GM18868 (cell line): ENCODE results near the gene CCDC78.
A peak's percentile ranks its signal among the peaks of the same experiment; 100 is the strongest.

Source experiments
- ATAC-seq: cut with Tn5 transposase; IDR thresholded peaks from one replicate; pipeline ENCODE4 v1.9.1; 2021; ENCODE audit warnings: mild to moderate bottlenecking, moderate library complexity; ENCODE audit not compliant: unreplicated experiment

The CCDC78 gene

DNA sequence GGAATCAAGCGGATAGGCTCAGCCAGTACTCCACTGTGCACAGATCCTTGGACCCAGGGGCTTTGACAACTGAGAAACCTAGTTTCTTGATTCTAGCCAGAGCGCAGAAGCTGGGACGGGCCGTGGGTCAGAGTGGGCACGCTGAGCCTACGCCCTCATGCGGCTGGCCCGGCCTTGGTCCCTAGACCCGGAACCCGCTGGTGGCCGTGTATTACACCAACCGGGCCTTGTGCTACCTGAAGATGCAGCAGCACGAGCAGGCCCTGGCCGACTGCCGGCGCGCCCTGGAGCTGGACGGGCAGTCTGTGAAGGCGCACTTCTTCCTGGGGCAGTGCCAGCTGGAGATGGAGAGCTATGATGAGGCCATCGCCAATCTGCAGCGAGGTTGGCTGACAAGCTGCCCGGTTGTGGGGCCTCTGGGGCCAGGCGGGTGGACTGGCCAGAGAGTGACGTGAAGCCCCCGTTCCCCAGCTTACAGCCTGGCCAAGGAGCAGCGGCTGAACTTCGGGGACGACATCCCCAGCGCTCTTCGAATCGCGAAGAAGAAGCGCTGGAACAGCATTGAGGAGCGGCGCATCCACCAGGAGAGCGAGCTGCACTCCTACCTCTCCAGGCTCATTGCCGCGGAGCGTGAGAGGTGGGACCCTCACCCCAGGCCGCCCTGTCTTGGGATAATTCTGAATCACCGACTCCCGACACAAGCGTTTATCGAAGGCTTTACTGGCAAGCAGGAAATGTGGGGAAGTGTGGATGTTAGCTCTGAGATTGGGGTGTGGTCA is 45.1 kb downstream of the CCDC78 start:
- no peak for ATAC-seq

DNA sequence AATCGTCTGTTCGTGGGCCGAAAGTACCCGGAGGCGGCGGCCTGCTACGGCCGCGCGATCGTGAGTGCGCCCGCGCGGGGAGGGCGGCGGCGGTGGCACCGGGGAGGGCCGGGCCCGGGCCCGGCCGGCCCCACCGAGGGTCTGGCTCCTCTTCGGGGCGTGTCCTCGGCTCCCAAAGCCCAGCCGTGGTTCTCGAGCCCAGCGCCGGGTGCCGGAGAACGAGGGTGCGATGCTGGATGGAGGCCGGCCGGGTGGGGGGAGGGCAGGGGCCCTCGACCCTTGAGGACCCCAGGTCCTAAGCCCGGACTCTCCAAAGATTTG is 45.7 kb downstream of the CCDC78 start:
- no peak for ATAC-seq

DNA sequence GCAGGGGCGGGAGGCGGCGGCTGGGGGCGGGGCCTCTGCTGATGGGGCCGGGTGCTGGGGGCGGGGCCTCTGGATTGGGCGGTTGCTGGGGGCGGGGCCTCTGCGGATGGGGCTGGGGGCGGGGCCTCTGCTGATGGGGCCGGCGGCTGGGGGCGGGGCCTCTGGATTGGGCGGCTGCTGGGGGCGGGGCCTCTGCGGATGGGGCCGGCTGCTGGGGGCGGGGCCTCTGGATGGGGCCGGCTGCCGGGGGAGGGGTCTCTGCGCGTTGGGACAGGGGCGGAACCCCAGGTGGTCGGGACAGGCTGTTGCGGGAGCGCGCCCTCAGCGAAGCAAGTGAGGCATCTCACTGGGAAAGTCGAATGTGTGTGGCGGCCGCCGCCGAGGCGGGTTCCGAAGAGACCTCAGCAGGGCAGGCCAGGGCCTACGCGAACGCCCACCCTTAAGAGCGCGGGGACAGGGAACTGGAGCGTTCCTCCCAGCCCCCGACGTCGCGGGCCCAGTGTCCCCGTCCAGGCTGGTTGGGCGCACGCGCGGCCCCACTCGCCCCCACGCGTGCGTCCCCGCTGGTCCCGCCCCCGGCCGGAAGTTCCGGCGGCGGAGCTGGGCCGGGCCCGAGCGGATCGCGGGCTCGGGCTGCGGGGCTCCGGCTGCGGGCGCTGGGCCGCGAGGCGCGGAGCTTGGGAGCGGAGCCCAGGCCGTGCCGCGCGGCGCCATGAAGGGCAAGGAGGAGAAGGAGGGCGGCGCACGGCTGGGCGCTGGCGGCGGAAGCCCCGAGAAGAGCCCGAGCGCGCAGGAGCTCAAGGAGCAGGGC is 46.2 kb downstream of the CCDC78 start, which contains the start of gene STUB1:
Gene STUB1, plus strand, starts transcription at position 597 of the 811 bp plus-strand sequence. Its CDS starts 116 bp downstream, at position 713.
- peak; percentile 37 for ATAC-seq

DNA sequence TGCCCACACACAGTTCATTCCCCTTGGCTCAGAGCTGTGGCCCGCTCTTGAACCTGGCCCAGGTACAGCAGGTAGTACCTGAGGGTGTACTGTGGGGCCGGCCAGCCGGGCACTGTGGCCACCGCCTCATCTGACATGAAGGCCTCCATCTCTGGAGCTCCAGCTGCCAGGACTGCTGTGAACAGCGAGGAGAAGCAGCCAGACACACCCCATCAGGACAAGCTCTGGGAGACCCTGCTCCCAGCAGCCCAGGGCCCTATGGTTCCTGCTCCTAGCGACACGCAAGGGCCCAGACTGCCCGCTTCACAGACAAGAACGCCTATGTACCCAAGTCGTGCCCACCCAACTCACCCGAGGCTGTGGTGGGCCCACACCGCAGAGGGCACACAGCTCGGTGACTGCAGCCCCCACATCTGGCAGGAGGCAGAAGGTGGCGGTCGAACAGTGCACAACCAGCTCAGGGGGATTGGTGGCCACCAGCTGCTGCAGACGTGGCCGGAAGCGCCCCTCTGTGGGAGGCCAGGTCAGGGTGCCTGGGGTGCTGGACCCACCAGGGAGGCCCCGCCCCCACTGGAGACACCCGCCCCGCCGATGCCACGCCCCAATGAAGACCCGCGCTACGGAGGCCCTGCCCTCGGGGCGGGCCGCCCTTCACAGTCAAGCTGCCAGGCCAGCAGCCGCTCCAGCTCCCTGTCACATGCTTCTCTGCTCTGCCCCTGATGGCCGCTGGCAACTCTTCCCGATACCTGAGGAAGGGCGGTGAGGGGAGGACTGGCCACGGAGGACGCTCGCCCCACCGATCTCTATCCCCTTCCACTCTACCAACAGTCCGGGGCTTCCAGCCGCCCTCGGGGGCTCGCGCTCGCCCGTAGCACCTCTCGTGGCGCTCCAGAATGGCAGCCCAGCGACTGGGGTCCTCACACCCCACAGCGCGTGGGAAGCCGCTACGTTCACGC is 47.1 kb downstream of the CCDC78 start:
- no peak for ATAC-seq

DNA sequence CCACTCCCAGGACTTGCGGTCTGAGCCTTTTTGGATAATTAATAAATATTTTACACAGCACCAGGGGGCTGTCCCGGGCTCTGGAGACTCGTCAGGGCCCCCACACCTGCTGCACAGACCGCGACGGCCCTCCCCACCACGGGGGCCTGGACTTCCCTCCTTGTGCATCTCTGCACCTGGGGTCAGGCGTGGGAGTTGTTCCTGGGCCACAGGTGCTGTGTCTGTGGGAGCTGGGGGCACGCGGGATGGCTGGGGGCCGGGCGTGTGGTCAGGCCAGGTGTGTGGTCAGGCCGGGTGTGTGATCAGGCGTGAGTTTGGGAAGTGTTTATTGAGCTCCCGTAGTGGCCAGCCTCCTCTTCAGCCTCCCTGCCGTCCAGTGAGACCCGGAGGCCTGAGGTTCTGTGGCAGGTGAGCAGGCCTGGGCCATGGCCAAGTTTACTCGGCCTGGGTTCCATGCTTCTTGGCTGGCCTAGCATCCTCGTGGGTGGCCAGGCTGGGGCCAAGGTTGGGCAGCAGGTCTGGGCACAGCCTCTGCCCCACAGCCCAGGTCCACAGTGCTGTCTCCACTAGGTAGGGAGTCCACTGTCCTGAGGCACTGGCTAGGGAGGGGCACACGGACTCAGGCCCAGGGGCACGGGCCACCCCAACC is 47.9 kb downstream of the CCDC78 start:
- no peak for ATAC-seq

DNA sequence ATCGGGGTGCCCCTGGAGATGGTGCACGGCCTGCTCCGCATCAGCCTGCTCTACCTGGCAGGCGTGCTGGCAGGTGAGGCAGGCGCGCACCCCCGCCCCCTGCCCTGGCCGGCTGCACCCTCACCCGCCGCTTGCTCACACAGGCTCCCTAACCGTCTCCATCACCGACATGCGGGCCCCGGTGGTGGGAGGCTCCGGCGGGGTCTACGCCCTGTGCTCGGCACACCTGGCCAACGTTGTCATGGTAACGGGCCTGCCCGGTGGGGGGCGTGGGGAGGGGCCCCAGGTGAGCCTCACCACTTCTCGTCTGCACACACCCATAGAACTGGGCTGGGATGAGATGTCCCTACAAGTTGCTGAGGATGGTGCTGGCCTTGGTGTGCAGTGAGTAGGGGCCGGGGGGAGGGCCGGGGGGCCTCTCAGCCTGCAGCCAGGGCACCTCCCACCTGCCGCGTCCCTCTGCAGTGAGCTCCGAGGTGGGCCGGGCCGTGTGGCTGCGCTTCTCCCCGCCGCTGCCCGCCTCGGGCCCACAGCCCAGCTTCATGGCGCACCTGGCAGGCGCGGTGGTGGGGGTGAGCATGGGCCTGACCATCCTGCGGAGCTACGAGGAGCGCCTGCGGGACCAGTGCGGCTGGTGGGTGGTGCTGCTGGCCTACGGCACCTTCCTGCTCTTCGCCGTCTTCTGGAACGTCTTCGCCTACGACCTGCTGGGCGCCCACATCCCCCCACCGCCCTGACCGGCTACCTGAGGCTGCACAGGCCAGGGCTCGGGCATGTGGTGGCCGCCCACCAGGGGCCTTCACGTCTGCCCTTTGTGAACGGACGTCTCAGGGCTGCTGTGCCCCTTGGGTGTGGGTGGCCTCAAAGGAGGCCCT is 48.7 kb downstream of the CCDC78 start:
- ATAC-seq, result no peak

DNA sequence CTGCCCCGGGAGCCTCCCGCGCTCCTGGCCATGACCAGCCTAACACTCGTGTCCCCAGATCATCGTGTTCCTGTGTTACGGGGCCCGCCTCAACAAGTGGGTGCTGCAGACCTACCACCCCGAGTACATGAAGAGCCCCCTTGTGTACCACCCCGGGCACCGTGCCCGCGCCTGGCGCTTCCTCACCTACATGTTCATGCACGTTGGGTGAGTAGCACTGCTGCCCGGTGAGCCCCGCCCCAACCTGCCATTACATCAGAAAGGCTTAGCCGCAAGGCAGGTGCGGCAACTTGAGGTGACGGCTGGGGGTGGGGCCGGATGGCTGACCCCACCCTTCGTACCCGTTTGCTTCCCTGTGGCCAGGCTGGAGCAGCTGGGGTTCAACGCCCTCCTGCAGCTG is 49.3 kb downstream of the CCDC78 start:
- no peak for ATAC-seq

DNA sequence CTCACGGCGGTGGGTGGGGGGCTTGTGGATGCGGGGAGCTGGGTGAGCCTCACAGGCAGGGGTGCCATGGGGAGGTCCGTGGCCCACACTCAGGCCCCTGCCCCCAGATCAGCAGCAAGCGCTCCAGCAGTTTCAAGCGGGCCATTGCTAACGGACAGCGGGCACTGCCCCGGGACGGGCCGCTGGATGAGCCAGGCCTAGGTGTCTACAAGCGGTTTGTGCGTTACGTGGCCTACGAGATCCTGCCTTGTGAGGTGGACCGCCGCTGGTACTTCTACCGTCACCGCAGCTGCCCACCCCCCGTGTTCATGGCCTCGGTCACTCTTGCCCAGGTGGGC is 49.7 kb downstream of the CCDC78 start:
- ATAC-seq, result no peak

DNA sequence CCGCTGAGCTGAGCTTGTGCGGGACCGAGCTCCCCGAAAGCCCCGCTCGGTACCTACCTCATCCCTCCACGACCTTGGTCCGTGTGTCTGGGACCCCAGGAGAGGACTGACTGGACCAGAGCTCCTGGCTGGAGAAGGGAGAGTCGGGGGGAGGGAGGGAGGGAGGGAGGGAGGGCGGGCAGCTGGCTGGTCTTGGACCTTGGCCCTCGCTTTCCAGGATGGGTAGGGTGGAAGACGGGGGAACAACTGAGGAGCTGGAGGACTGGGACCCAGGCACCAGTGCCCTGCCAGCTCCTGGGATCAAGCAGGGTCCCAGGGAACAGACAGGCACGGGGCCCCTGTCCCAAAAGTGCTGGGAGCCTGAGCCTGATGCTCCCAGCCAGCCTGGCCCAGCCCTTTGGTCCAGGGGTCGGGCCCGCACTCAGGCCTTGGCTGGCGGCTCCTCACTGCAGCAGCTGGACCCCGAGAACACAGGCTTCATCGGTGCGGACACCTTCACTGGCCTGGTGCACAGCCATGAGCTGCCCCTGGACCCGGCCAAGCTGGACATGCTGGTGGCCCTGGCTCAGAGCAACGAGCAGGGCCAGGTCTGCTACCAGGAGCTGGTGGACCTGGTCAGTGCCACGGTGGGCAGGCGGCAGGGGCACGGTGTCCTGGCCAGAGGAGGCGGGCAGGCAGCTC is 50.2 kb downstream of the CCDC78 start:
- no peak for ATAC-seq

DNA sequence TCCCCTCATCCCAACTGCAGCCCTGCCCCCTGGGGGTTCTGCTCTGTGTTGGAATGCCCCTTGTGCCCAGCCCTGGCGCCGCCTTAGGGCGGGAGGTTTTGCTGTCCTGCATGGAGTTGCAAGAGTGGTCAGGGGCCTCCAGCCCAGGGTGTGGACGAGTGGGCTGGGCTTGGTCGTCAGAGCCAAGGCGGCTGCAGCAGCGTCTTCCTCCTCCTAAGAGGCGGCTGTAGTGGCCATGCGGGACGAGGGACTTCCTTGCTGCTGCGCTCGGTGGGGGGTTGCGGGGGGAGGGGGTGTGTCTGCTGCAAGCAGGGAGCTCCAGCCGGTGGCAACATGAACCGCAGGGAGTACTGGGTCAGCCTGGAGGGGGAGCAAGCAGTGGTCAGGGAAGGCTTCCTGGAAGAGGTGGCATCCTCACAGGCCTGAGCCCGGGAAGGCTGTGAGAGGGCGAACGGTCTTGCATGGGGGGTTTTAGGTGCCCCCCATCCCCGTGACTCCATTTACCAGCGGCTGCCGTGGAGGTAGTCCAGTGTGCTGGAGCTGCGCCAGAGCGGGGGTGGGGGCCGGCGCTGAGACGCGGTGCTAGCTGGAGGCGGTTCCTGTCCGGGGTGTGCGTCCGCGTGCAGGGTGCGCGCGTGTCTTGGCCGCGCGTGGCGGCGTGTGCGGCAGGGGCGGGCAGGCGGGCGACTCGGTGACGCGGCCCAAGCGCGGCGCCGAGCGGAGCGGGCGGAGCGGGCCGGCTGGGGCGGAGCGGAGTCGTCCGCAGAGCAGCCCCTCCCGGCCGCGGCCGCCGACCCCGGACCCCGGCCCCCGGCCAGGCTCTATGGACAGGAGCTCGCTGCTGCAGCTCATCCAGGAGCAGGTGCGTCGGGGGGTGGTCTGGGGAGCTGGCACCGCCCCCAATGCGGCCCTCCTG is 51.0 kb downstream of the CCDC78 start, which contains the start of gene RHBDL1:
Gene RHBDL1, plus strand, starts transcription at position 704 of the 916 bp plus-strand sequence. Its CDS starts 120 bp downstream, at position 824.
- ATAC-seq, result no peak

DNA sequence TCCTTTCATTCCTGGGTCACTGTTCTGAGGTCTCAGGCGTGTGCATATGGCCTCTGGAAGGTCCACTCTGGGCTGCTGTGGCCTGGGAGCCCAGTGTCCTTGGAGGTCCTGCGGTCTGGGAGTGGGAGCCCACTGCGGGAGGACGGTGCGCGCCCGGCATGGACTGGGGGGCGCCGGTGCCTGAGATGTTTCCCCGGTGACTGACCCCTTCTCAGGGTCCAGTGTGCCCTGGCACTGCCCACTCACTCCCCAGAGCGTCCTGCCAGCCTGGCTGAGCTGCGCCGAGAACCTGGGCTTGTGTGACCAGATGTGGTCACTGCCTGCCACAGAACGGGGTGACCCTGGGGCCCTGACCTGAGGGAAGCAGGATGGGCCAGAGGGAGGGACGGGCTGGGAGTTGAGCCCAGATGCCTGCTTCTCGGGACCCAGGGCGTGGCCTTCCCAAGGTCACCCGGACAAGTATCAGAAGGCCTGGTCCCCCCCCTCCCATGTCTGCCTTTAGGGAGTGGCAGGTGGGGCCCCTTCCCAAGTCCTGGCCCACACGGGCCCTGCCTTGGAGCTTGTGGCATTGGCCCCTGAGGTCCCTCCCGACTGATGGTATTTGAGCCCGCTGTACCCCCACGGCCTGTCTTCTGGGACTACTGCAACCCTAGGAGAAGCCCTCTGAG is 51.9 kb downstream of the CCDC78 start:
- no peak for ATAC-seq

DNA sequence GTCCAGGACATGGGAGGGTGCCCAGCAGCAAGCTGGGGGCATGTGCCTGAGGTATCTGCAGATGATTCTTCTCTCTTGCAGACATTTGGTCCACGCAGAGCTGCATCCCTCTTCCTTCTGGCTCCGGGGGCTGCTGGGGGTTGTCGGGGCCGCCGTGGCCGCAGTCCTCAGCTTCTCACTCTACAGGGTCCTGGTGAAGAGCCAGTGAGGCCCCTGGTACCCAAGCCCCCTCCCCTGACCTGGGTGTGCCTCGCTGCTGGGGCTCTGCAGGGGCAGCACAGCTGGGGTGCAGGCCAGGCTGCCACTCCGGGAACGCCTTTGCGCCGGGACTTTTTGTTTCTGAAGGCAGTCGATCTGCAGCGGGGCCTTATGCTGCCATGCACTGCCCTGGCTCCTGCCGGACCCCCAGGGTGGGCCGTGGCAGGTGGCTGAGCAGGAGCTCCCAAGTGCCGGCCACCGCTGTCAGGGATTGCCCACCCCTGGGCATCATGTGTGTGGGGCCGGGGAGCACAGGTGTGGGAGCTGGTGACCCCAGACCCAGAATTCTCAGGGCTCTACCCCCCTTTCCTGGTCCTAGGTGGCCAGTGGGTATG is 52.7 kb downstream of the CCDC78 start:
- ATAC-seq, result no peak

DNA sequence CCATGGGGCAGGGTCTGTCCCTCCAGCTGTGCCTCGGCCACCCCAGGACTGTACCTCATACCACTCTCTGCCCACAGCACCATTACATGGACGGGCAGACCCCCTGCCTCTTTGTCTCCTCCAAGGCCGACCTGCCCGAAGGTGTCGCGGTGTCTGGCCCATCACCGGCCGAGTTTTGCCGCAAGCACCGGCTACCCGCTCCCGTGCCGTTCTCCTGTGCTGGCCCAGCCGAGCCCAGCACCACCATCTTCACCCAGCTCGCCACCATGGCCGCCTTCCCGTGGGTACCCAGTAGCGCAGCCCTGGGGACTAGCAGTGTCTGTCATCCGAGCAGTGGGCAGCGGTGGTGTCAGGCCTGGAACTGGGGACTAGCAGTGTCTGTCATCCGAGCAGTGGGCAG is 53.4 kb downstream of the CCDC78 start:
- no peak for ATAC-seq
